ENCODE data around the gene PRR22. TPM values are rescaled to one million over a fixed set of nuclear protein-coding genes. Genes with fewer than 3 reads are reported as not detected.
"Not testable (repeated sequence)": the region's sequence is repeated elsewhere in the genome, so short reads cannot be mapped to it uniquely, and the experiment has no call there.

Gene PRR22
- total RNA-seq, 1 donor from 2014 or later, result 0.39 TPM

- DNase-seq (ENCODE audit: low read depth in 2 of 2), result no peak
Measured at GRCh38 chr19:5753743-5754142, 30.8 kb downstream of the PRR22 start.

- DNase-seq (ENCODE audit: low read depth in 2 of 2), result no peak
Measured at GRCh38 chr19:5751709-5752108, 32.8 kb downstream of the PRR22 start.

- DNase-seq (ENCODE audit: low read depth in 2 of 2), result no peak
Measured at GRCh38 chr19:5749505-5749904, 35.0 kb downstream of the PRR22 start.

- peak; percentile 3 to 21 for DNase-seq (ENCODE audit: low read depth in 2 of 2)
Measured at GRCh38 chr19:5748920-5749319, 35.6 kb downstream of the PRR22 start.

- DNase-seq (ENCODE audit: low read depth in 2 of 2), result not testable (repeated sequence)
Measured at GRCh38 chr19:5744999-5745398, 39.5 kb downstream of the PRR22 start.

GRCh38 chr19:5743630-5744029, 40.9 kb downstream of the PRR22 start:
- DNase-seq (ENCODE audit: low read depth in 2 of 2), result no peak

- DNase-seq (ENCODE audit: low read depth in 2 of 2), result no peak
Measured at GRCh38 chr19:5742051-5742450, 42.5 kb downstream of the PRR22 start.

GRCh38 chr19:5738423-5738822, 46.1 kb downstream of the PRR22 start:
- DNase-seq (ENCODE audit: low read depth in 2 of 2), result no peak

- DNase-seq (ENCODE audit: low read depth in 2 of 2), result not testable (repeated sequence)
Measured at GRCh38 chr19:5733172-5733571, 51.4 kb downstream of the PRR22 start.

Other genes with a start within 250 kb of the PRR22 start
- not detected in 2 replicates for gene TINCR, start 216.8 kb downstream of the PRR22 start, total RNA-seq
- 19.4 and 23.0 TPM in 2 replicates for gene SAFB2, start 162.0 kb downstream of the PRR22 start, total RNA-seq
- gene SAFB, start 161.7 kb downstream of the PRR22 start, total RNA-seq, result 35.7 and 56.4 TPM in 2 replicates
- 29.6 and 46.2 TPM in 2 replicates for gene MICOS13, start 104.2 kb downstream of the PRR22 start, total RNA-seq
- gene HSD11B1L, start 103.7 kb downstream of the PRR22 start, total RNA-seq, result 3.3 and 9.2 TPM in 2 replicates
- 442 and 761 TPM in 2 replicates for gene RPL36, start 94.5 kb downstream of the PRR22 start, total RNA-seq
- gene LONP1, start 64.6 kb downstream of the PRR22 start, total RNA-seq, result 49.9 and 56.9 TPM in 2 replicates
- not detected in 2 replicates for gene CATSPERD, start 64.1 kb downstream of the PRR22 start, total RNA-seq
- 22.9 and 29.2 TPM in 2 replicates for gene DUS3L, start 6.4 kb upstream of the PRR22 start, total RNA-seq
- 0.13 and 0.51 TPM in 2 replicates for gene NRTN, start 20.3 kb upstream of the PRR22 start, total RNA-seq
- gene FUT6, start 55.0 kb upstream of the PRR22 start, total RNA-seq, result not detected in 2 replicates
- not detected in 2 replicates for gene FUT3, start 66.7 kb upstream of the PRR22 start, total RNA-seq
- gene FUT5, start 85.8 kb upstream of the PRR22 start, total RNA-seq, result not detected in 2 replicates
- gene NDUFA11, start 119.0 kb upstream of the PRR22 start, total RNA-seq, result 242 and 246 TPM in 2 replicates
- 4.2 and 6.4 TPM in 2 replicates for gene VMAC, start 120.1 kb upstream of the PRR22 start, total RNA-seq
- 1.7 and 3.4 TPM in 2 replicates for gene CAPS, start 129.5 kb upstream of the PRR22 start, total RNA-seq
- 20.0 and 29.6 TPM in 2 replicates for gene RANBP3, start 193.4 kb upstream of the PRR22 start, total RNA-seq

Data from dermis microvascular lymphatic vessel endothelial cell (primary cell).